Neural crest cell (in vitro differentiated cells): ENCODE results near the gene ADGRG2. TPM values are rescaled to one million over a fixed set of nuclear protein-coding genes. Genes with fewer than 3 reads are reported as not detected.
A peak's percentile ranks its signal among the peaks of the same experiment; 100 is the strongest.

Source experiments
- DNase-seq: peaks from one replicate; pipeline ENCODE4 v3.0.0; 2021; ENCODE audit warnings: low read depth, mixed read lengths, low spot score
- H3K27ac Mint-ChIP-seq: one replicate; pipeline ENCODE4 v1.8.0; 2021; ENCODE audit warnings: mild to moderate bottlenecking, mixed read lengths; ENCODE audit not compliant: unreplicated experiment
- H3K27me3 Mint-ChIP-seq: 2 replicates; pipeline ENCODE4 v1.8.0; 2021; ENCODE audit warnings: low read depth, mild to moderate bottlenecking, mixed read lengths
- H3K36me3 Mint-ChIP-seq: 2 replicates; pipeline ENCODE4 v1.8.0; 2021; ENCODE audit warnings: low read depth, mild to moderate bottlenecking, mixed read lengths
- H3K4me1 Mint-ChIP-seq: 2 replicates; pipeline ENCODE4 v1.8.0; 2021; ENCODE audit warnings: mixed read lengths
- H3K4me3 Mint-ChIP-seq: one replicate; pipeline ENCODE4 v1.8.0; 2021; ENCODE audit warnings: mild to moderate bottlenecking, mixed read lengths
- H3K9me3 Mint-ChIP-seq: 2 replicates; pipeline ENCODE4 v1.8.0; 2021; ENCODE audit warnings: mixed read lengths
- CTCF ChIP-seq: fragments of 200-600 bp; sonication (generic); conservative IDR thresholded peaks from 2 replicates; pipeline ENCODE4 v1.5.0; 2021; ENCODE audit warnings: antibody characterized with exemption, mild to moderate bottlenecking
- total RNA-seq: library from RNA; stranded (reverse); gene quantifications from 2 replicates; pipeline ENCODE4 v1.2.1, GENCODE V29; 2021

Gene ADGRG2
- total RNA-seq, 1 donor from 2014 or later: 0.21 TPM

- peaks cover 5% of the 10 kb centered on the region for H3K9me3 Mint-ChIP-seq
- TF ChIP-seq CTCF: no peak
- no peak overlapping the region for H3K27ac Mint-ChIP-seq
- peaks cover 38% of the 10 kb centered on the region for H3K27me3 Mint-ChIP-seq
- H3K4me1 Mint-ChIP-seq: no peaks in the 10 kb centered on the region
- H3K36me3 Mint-ChIP-seq: no peaks in the 10 kb centered on the region
- DNase-seq: no peak
- H3K4me3 Mint-ChIP-seq: no peak overlapping the region
Measured at GRCh38 chrX:19127649-19128168, 5.4 kb upstream of the ADGRG2 start.

- no peaks in the 10 kb centered on the region for H3K9me3 Mint-ChIP-seq
- no peak overlapping the region for H3K4me3 Mint-ChIP-seq
- H3K27ac Mint-ChIP-seq: no peak overlapping the region
- no peaks in the 10 kb centered on the region for H3K4me1 Mint-ChIP-seq
- DNase-seq: no peak
- H3K36me3 Mint-ChIP-seq: peaks cover 3% of the 10 kb centered on the region
- no peak for TF ChIP-seq CTCF
- peaks cover 74% of the 10 kb centered on the region for H3K27me3 Mint-ChIP-seq
Measured at GRCh38 chrX:19122641-19123009, 357 bp upstream of the ADGRG2 start.

DNA sequence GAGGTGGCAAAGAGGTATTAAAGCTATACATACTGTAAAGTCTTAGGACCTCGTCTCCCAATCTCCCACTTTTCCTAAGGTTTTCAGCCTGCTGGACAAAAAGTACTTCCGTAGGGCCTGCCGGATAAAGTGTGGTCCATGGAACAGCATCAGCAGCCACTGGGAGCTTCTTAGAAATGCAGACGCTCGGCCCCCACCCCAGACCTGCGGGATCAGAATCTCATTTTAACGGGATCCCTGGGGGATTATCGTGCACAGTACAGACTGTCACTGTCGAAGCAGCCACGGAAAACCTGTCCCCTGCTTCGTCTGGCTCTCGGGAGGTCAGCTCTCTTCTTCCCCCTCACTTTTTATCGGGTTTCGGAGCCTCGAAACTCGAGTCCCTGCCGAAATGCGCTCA lies 802 bp downstream of the ADGRG2 start:
- no peak for TF ChIP-seq CTCF

GRCh38 chrX:19110642-19111041 lies 11.6 kb downstream of the ADGRG2 start:
- no peak overlapping the region for H3K4me3 Mint-ChIP-seq
- H3K27me3 Mint-ChIP-seq: peaks cover 40% of the 10 kb centered on the region
- no peaks in the 10 kb centered on the region for H3K4me1 Mint-ChIP-seq
- no peak overlapping the region for H3K27ac Mint-ChIP-seq
- DNase-seq: no peak
- H3K9me3 Mint-ChIP-seq: peaks cover 8% of the 10 kb centered on the region
- H3K36me3 Mint-ChIP-seq: peaks cover 4% of the 10 kb centered on the region
- no peak for TF ChIP-seq CTCF

More for the DNA sequence above, 802 bp downstream of the ADGRG2 start:
- Mint-ChIP-seq H3K27me3 (peaks cover 74% of the 10 kb centered on the region), H3K9me3 (peaks cover 3% of the 10 kb centered on the region), H3K36me3 (peaks cover 6% of the 10 kb centered on the region), H3K4me3 (peak overlapping the region; percentile 44), H3K27ac (no peak overlapping the region), H3K4me1 (no peaks in the 10 kb centered on the region)
- DNase-seq: no peak

DNA sequence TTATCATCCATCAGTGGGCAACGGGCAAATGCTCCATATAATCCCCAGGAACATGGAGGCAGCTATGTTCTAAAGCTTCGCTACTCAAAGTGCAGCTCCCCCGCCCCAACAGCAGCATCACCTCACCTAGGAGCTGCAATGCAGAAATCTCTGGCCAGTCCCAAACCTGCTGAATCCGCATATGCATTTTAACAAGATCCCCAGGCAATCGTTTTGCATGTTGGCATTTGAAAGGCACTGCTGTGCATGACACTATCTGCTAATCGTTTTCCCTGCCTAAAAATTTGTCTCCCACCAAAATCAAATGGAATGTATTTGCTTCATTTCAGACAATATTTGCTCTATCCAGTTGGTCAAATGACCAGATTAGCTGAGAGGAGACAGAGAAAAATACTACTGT lies 15.2 kb downstream of the ADGRG2 start:
- no peak for TF ChIP-seq CTCF
- DNase-seq: no peak
- Mint-ChIP-seq H3K4me3 (no peak overlapping the region), H3K4me1 (no peaks in the 10 kb centered on the region), H3K27ac (no peak overlapping the region), H3K9me3 (peaks cover 8% of the 10 kb centered on the region), H3K36me3 (peaks cover 4% of the 10 kb centered on the region), H3K27me3 (peaks cover 38% of the 10 kb centered on the region)

DNA sequence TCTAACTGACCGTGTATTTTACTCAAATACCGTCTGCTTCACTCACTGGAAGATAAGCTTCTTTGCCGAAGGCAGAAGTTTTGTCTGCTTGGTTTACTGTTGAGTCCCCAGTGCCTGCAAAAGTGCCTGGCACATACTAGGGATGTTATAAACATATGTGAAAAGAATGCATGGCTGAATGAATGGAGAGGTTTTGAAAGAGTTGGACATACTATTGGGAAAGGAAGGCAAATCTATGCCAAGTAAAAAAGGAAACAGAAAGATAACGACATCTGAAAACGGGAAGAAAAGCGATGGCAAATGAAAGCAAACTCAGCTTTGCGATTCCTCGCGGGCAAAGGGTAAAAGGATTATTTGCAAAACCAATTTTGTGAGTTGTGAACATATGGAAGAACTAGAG lies 21.7 kb downstream of the ADGRG2 start:
- Mint-ChIP-seq H3K4me1 (no peaks in the 10 kb centered on the region), H3K4me3 (no peak overlapping the region), H3K27ac (no peak overlapping the region), H3K9me3 (no peaks in the 10 kb centered on the region), H3K27me3 (no peaks in the 10 kb centered on the region), H3K36me3 (no peaks in the 10 kb centered on the region)
- no peak for TF ChIP-seq CTCF
- DNase-seq: no peak
